SK-N-SH (cell line): ENCODE measurements around the gene SCRG1.
A peak's percentile ranks its signal among the peaks of the same experiment; 100 is the strongest.

Experiments used
- POLR2AphosphoS5 ChIP-seq: IDR thresholded peaks from 2 replicates; pipeline ENCODE4 v1.6.1; 2012; ENCODE audit warnings: low read depth, low read length
- RFX5 ChIP-seq: IDR thresholded peaks from 2 replicates; pipeline ENCODE4 v1.6.1; 2012; ENCODE audit warnings: mild to moderate bottlenecking, improper control_type of control experiment, low read length
- YY1 ChIP-seq: IDR thresholded peaks from 2 replicates; pipeline ENCODE4 v1.4.0; 2012; ENCODE audit warnings: low read depth, mild to moderate bottlenecking
- TF ChIP-seq, protein P1 (sequence below): fragments of 200-600 bp; sonication (generic); IDR thresholded peaks from 2 replicates; pipeline ENCODE4 v1.6.1; 2017; ENCODE audit warnings: antibody characterized with exemption, mild to moderate bottlenecking, moderate library complexity
- TF ChIP-seq, protein P2 (sequence below): IDR thresholded peaks from 2 replicates; pipeline ENCODE4 v1.4.0; 2012; ENCODE audit warnings: low read depth

DNA sequence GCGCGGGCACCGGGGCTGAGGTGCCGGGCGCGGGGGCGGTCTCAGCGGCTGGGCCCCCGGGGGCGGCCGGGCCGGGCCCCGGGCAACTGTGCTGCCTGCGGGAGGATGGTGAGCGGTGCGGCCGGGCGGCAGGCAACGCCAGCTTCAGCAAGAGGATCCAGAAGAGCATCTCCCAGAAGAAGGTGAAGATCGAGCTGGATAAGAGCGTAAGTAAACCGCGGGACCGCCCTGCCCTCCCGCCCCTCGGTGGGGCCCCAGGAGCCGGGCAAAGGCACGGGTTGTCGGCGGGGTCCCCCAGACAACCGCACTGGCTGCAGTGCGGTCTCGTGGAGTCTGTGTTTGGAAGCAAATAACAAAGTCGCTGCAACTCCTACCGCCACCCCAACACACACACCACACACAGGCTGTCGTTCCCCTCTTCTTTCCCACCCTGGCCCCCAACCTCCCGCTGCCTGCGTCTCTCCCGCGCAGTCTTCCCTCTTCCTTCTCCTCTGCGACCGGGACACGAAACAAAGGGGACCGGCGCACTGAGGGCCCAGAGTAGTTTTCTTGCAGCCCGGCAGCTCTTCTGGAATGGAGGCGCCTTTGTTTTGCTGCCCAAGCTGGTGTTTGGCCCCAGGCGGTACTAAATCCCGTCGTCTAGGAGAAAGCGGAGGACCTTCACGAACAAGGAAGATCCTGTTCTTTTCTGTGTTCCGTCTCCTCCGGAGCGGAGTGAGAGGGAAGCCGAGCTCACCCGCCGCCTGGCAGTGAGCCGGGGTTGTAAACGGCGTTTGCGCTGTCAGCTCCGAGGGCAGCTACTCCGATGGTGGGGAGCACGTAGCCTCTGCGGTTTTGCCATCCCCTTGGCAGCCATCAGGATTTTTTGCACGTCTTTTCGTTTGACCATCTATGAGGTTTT is 27.4 kb downstream of the SCRG1 start:
- TF ChIP-seq POLR2AphosphoS5 (no peak), RFX5 (no peak), YY1 (0 out of 2 replicates have a peak, but pooled peaks have one; percentile 19)
- TF ChIP-seq, protein P1, sequence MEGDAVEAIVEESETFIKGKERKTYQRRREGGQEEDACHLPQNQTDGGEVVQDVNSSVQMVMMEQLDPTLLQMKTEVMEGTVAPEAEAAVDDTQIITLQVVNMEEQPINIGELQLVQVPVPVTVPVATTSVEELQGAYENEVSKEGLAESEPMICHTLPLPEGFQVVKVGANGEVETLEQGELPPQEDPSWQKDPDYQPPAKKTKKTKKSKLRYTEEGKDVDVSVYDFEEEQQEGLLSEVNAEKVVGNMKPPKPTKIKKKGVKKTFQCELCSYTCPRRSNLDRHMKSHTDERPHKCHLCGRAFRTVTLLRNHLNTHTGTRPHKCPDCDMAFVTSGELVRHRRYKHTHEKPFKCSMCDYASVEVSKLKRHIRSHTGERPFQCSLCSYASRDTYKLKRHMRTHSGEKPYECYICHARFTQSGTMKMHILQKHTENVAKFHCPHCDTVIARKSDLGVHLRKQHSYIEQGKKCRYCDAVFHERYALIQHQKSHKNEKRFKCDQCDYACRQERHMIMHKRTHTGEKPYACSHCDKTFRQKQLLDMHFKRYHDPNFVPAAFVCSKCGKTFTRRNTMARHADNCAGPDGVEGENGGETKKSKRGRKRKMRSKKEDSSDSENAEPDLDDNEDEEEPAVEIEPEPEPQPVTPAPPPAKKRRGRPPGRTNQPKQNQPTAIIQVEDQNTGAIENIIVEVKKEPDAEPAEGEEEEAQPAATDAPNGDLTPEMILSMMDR, result no peak
- TF ChIP-seq, protein P2, sequence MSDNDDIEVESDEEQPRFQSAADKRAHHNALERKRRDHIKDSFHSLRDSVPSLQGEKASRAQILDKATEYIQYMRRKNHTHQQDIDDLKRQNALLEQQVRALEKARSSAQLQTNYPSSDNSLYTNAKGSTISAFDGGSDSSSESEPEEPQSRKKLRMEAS, result 0 out of 2 replicates have a peak, but pooled peaks have one; percentile 10
